Left kidney (tissue), 2 donors: ENCODE results near the gene LIPC. TPM values are rescaled to one million over a fixed set of nuclear protein-coding genes. Genes with fewer than 3 reads are reported as not detected.

Experiments used
- DNase-seq: peaks from one replicate; pipeline ENCODE4 v3.0.0-alpha.2; 2013
- polyA plus RNA-seq: library from polyadenylated mRNA; unstranded; fragments of 120-200 nt; gene quantifications from one replicate; pipeline ENCODE4 v1.2.1, GENCODE V29; 2013; ENCODE audit not compliant: insufficient read length

The LIPC gene
- polyA plus RNA-seq, 1 donor = 15.6 TPM

DNA sequence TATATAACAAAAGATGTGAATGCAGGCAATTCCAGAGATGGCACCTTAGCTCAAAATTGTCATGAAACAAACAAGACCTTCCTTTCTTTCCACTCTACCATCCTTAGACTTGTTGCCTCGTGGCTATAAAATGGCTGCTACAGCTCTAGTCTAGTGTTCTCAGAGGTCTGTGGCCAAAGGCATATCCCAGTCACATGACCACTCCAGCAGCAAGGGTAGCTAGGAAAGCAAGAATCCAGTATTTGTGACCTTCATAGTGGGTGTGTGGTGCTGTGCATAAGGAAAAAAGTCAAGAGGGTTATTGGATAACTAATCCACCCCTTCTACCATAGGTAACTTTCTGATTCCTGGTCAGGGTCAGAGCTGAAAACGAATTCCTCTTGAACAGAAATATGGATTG is 27.1 kb upstream of the LIPC start:
- no peak for DNase-seq

- DNase-seq = no peak
These were observed 25.9 kb upstream of the LIPC start for GRCh38 chr15:58405865-58406264.

GRCh38 chr15:58406811-58407210 is 25.0 kb upstream of the LIPC start:
- no peak for DNase-seq

GRCh38 chr15:58407236-58407775 is 24.5 kb upstream of the LIPC start:
- DNase-seq = no peak

GRCh38 chr15:58407778-58408177 is 24.0 kb upstream of the LIPC start:
- no peak for DNase-seq

DNA sequence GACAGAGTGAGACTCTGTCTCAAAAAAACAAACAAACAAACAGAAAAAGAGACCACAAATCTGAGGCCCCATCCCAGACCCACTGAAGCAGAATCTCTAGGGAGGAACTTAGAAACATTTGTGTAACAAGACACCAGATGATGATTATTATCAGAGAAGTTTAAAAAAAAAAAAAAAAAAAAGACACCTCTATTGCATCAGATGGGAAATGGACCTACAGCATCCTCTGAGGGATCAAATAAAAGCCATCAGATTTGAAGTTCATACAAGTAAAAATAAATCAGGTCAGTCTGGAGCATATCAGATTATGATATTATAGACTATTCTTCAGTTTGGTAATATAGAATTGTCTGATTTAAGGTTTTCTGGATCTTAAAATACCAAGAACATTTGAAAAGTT is 21.9 kb upstream of the LIPC start:
- no peak for DNase-seq

DNA sequence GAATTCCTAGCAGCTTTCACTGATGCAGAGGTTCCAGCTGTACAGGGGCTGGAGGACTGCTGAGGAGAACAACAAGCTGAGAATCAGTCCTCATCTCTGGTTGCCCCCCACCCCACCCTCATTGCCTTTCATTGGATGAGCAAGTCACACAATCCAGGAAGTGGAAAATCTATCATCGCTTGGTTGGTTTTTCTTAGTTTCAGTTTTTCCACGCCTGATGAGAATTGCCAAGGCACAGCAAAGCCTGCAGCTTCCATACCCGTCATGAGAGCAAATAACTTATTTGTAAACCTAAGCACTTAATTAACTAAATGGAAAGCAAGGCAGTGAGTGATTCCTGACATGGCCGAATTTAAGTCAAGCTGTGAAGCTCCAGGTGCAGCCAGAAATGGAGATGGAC is 21.4 kb upstream of the LIPC start:
- DNase-seq = peak; percentile 59

GRCh38 chr15:58413253-58413652 is 18.5 kb upstream of the LIPC start:
- DNase-seq = no peak

- no peak for DNase-seq
These were observed 16.2 kb upstream of the LIPC start for GRCh38 chr15:58415636-58416035.

GRCh38 chr15:58416963-58417362 is 14.8 kb upstream of the LIPC start:
- DNase-seq = no peak

GRCh38 chr15:58418135-58418534 is 13.7 kb upstream of the LIPC start:
- no peak for DNase-seq

- DNase-seq = no peak
These were observed 11.8 kb upstream of the LIPC start for GRCh38 chr15:58419803-58420524.

GRCh38 chr15:58420579-58421043 is 11.2 kb upstream of the LIPC start:
- no peak for DNase-seq

GRCh38 chr15:58423205-58423604 is 8.6 kb upstream of the LIPC start:
- no peak for DNase-seq

- no peak for DNase-seq
These were observed 7.8 kb upstream of the LIPC start for GRCh38 chr15:58423831-58424608.

- no peak for DNase-seq
These were observed 7.1 kb upstream of the LIPC start for GRCh38 chr15:58424722-58425121.

GRCh38 chr15:58425185-58425584 is 6.6 kb upstream of the LIPC start:
- DNase-seq = no peak

DNA sequence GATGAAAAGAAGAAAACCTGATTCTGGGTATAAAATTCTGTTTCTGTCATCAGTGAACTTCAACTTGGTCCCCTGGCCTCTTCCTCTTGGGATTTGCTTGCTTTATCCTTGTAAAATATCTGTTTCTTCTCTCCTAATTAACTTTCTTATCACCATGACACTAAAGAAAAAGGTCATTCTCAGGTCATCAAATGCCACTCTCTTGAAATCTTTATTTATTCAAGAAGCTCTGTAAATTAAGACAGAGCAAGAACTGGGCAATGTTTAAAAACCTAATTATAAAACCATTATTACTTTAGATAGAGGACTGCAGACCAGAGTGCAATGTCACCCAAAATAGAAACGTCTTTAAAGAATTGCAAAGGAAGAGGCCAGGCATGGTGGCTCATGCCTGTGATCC is 6.0 kb upstream of the LIPC start:
- DNase-seq = no peak

- DNase-seq = no peak
These were observed 5.3 kb upstream of the LIPC start for GRCh38 chr15:58426501-58426900.

GRCh38 chr15:58427987-58428386 is 3.8 kb upstream of the LIPC start:
- DNase-seq = no peak

- DNase-seq = no peak
These were observed 1.5 kb upstream of the LIPC start for GRCh38 chr15:58430224-58430787.

- no peak for DNase-seq
These were observed 610 bp downstream of the LIPC start for GRCh38 chr15:58432401-58432800.
